ENCODE data around the gene PGAP6. TPM values are rescaled to one million over a fixed set of nuclear protein-coding genes. Genes with fewer than 3 reads are reported as not detected.
"Not testable (repeated sequence)": the region's sequence is repeated elsewhere in the genome, so short reads cannot be mapped to it uniquely, and the experiment has no call there.

Gene PGAP6
- total RNA-seq, 4 donors from 2014 or later = 32.8 to 53.5 (median 46.3) TPM

GRCh38 chr16:389352-389751 lies 7.6 kb upstream of the PGAP6 start:
- Histone ChIP-seq H3K36me3 (no peaks in the 10 kb centered on the region), H3K9me3 (no peaks in the 10 kb centered on the region), H3K27me3 (no peaks in the 10 kb centered on the region), H3K27ac (replicated peaks in 1 of 4) (peak overlapping the region in 1 of 4 donors; percentile 70), H3K4me1 (peaks cover 7 to 29% (median 16%) of the 10 kb centered on the region in 4 donors), H3K4me3 (no peak overlapping the region)
- intact Hi-C loops (cut with DNase I) = no loop called here
- 100% methylated on average over 2 of the region's 10 CpGs for WGBS
- no peak for DNase-seq (ENCODE audit: extremely low spot score)
- no peak for TF ChIP-seq CTCF (IDR thresholded peaks at IDR 0.05)
- TF ChIP-seq EP300 (IDR thresholded peaks at IDR 0.05) = no peak
- TF ChIP-seq POLR2A (IDR thresholded peaks at IDR 0.05; ENCODE audit: low read depth) = no peak
- no peak for TF ChIP-seq POLR2AphosphoS5 (IDR thresholded peaks at IDR 0.05)

GRCh38 chr16:387761-388666 lies 6.2 kb upstream of the PGAP6 start:
- H3K9me3 ChIP-seq; H3K27me3 ChIP-seq; intact Hi-C loops (cut with DNase I); H3K36me3 ChIP-seq; DNase-seq (ENCODE audit: extremely low spot score): not testable (repeated sequence)
- H3K4me3 ChIP-seq = peak overlapping the region in 3 of 4 donors; percentile 9 to 20 (median 18)
- H3K27ac ChIP-seq (replicated peaks in 1 of 4) = peak overlapping the region; percentile 27 to 76 (median 61)
- TF ChIP-seq CTCF (IDR thresholded peaks at IDR 0.05) = peak in 1 of 3 experiments; percentile 3
- WGBS = 46% methylated on average over 20 of the region's 20 CpGs
- H3K4me1 ChIP-seq = peaks cover 16 to 42% (median 28%) of the 10 kb centered on the region in 4 donors

- TF ChIP-seq POLR2AphosphoS5 (IDR thresholded peaks at IDR 0.05) (no peak), POLR2A (IDR thresholded peaks at IDR 0.05; ENCODE audit: low read depth) (no peak), CTCF (IDR thresholded peaks at IDR 0.05) (no peak), EP300 (IDR thresholded peaks at IDR 0.05) (no peak)
These were observed 4.9 kb upstream of the PGAP6 start for GRCh38 chr16:386641-387156.

GRCh38 chr16:383326-384051 lies 1.7 kb upstream of the PGAP6 start:
- no peaks in the 10 kb centered on the region for H3K27me3 ChIP-seq
- no peak for TF ChIP-seq CTCF (IDR thresholded peaks at IDR 0.05)
- no peak for TF ChIP-seq EP300 (IDR thresholded peaks at IDR 0.05)
- peak in 1 of 2 donors; percentile 25 for TF ChIP-seq POLR2AphosphoS5 (IDR thresholded peaks at IDR 0.05)
- no peak for TF ChIP-seq POLR2A (IDR thresholded peaks at IDR 0.05; ENCODE audit: low read depth)
- WGBS = 60% methylated on average over 31 of the region's 33 CpGs
- H3K9me3 ChIP-seq = no peaks in the 10 kb centered on the region
- no peaks in the 10 kb centered on the region for H3K36me3 ChIP-seq
- no peak for DNase-seq (ENCODE audit: extremely low spot score)
- intact Hi-C loops (cut with DNase I) = no loop called here
- H3K4me1 ChIP-seq = peaks cover 30 to 72% (median 57%) of the 10 kb centered on the region in 4 donors
- H3K27ac ChIP-seq (replicated peaks in 1 of 4) = peak overlapping the region in 3 of 4 donors; percentile 0 to 59 (median 48)
- peak overlapping the region; percentile 68 to 98 (median 94) for H3K4me3 ChIP-seq

More at GRCh38 chr16:386641-387156, 4.9 kb upstream of the PGAP6 start:
- Histone ChIP-seq H3K4me1 (peaks cover 22 to 51% (median 37%) of the 10 kb centered on the region in 4 donors), H3K9me3 (no peaks in the 10 kb centered on the region), H3K36me3 (no peaks in the 10 kb centered on the region), H3K4me3 (no peak overlapping the region), H3K27ac (replicated peaks in 1 of 4) (peak overlapping the region in 2 of 4 donors; percentile 52 to 76), H3K27me3 (no peaks in the 10 kb centered on the region)
- no peak for DNase-seq (ENCODE audit: extremely low spot score)
- 73% methylated on average over 19 of the region's 19 CpGs for WGBS
- intact Hi-C loops (cut with DNase I) = no loop called here

Data from esophagus muscularis mucosa (tissue), 4 donors.